ENCODE results near the gene AJAP1. TPM values are rescaled to one million over a fixed set of nuclear protein-coding genes. Genes with fewer than 3 reads are reported as not detected.

Gene AJAP1
- polyA plus RNA-seq, 3 donors from 2014 or later = not detected

DNA sequence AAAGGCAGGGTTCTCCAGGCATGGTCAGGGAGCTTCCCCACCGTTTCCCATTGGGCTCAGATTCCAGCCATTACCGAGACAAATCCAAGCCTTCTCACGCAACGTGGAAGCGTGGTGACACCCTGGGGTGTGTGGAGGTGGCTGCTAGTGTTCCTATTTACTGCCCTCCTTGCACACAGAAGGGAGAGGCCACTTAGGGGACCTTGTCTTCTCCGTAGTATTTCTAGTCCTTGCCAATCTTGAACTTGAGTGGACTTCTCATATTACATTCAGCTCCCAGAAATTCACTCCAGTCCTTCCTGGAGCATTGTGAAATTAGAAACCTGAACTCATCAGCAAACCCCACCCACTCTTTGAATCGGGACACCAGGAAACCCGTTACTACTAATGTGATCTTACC is 131.6 kb downstream of the AJAP1 start:
- no peaks in the 10 kb centered on the region for H3K9me3 Mint-ChIP-seq
- H3K36me3 Mint-ChIP-seq = no peaks in the 10 kb centered on the region
- H3K4me1 Mint-ChIP-seq = no peaks in the 10 kb centered on the region
- no peak for DNase-seq
- peaks cover 0 to 2% (median 2%) of the 10 kb centered on the region in 3 donors for H3K27me3 Mint-ChIP-seq (ENCODE audit: low read depth in 3 of 3)
- no peak overlapping the region for H3K4me3 Mint-ChIP-seq
- H3K27ac Mint-ChIP-seq = no peak overlapping the region

DNA sequence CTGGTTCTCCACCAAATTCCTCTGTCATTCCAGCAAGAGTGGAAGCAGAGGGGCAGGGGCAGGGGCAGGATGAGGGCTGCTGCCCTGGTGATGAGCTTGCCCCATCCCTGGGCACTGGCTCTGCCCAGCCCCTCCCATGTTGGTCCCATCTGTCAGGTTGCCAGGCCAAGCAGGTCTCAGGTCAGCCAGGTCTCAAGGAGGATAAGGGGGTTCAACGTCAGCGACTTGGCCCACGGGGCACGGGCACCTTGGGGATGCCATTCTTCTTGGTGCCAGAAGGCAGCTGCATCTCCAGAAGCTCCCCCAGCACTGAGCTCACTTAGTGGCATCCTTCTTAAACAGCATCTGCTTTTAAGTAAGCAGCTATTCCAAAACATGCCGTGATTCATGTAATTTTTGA is 133.1 kb downstream of the AJAP1 start:
- no peaks in the 10 kb centered on the region for H3K36me3 Mint-ChIP-seq
- peaks cover 0 to 2% (median 2%) of the 10 kb centered on the region in 3 donors for H3K27me3 Mint-ChIP-seq (ENCODE audit: low read depth in 3 of 3)
- no peaks in the 10 kb centered on the region for H3K4me1 Mint-ChIP-seq
- DNase-seq = no peak
- no peak overlapping the region for H3K27ac Mint-ChIP-seq
- no peak overlapping the region for H3K4me3 Mint-ChIP-seq
- H3K9me3 Mint-ChIP-seq = no peaks in the 10 kb centered on the region

DNA sequence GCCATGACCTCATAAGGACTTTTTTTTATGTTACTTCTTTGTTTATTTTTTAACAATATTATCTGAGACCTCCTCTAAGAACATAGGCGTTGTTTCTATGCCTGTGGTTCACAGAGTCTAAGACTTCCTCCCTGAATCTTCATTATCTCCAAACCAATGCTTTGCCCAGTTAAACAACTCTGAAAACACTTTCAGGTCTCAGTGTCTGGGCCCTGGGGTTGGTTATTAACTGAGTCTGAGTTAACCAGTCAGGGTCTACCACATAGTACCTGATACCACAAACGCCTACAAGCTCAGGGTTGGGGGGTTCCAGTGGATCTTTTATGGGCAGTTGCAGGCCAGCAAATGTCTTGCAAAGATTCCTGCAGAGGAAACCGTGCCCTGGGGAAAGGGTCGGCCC is 138.2 kb downstream of the AJAP1 start:
- H3K27ac Mint-ChIP-seq = no peak overlapping the region
- no peak for DNase-seq
- H3K4me1 Mint-ChIP-seq = no peaks in the 10 kb centered on the region
- H3K27me3 Mint-ChIP-seq (ENCODE audit: low read depth in 3 of 3) = peaks cover 2 to 6% (median 2%) of the 10 kb centered on the region in 3 donors
- no peaks in the 10 kb centered on the region for H3K9me3 Mint-ChIP-seq
- no peak overlapping the region for H3K4me3 Mint-ChIP-seq
- no peaks in the 10 kb centered on the region for H3K36me3 Mint-ChIP-seq

DNA sequence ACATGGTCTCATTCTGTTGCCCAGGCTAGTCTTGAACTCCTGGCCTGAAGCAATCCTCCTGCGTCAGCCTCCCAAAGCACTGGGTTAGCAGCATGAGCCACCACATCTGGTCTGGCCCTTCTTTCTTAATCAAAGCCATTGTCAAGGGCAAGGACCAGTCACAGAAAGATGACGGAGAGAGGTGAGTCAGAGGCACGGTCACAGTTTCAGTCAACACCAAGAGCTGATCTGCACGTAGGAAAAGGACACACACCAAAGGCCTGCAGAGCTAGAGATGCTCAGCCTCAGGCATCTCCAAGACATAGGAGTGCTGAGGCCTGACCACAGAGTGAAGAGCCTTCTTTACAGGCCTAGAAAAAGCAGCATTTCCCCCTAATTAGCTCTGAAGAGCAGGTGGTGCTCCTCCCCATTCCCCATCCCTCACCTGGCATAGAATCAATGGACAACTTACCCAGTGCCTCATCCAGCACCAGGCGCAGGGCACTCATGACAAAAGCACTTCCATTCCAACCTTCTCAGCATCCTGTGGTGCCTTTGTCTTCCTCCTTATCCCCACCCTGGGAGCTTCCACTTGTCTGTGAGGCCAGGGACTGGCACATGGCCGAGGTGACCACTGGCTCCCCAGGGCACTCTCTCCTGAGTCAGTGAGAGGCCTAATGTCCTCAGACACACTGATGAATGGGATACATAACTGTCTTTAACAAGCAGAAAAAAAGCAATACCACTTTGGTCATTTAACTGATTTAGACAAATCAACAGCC is 139.8 kb downstream of the AJAP1 start:
- no peak for DNase-seq
- Mint-ChIP-seq H3K27ac (no peak overlapping the region), H3K4me3 (no peak overlapping the region), H3K27me3 (ENCODE audit: low read depth in 3 of 3) (peaks cover 2 to 11% (median 4%) of the 10 kb centered on the region in 3 donors), H3K36me3 (no peaks in the 10 kb centered on the region), H3K4me1 (no peaks in the 10 kb centered on the region), H3K9me3 (no peaks in the 10 kb centered on the region)

DNA sequence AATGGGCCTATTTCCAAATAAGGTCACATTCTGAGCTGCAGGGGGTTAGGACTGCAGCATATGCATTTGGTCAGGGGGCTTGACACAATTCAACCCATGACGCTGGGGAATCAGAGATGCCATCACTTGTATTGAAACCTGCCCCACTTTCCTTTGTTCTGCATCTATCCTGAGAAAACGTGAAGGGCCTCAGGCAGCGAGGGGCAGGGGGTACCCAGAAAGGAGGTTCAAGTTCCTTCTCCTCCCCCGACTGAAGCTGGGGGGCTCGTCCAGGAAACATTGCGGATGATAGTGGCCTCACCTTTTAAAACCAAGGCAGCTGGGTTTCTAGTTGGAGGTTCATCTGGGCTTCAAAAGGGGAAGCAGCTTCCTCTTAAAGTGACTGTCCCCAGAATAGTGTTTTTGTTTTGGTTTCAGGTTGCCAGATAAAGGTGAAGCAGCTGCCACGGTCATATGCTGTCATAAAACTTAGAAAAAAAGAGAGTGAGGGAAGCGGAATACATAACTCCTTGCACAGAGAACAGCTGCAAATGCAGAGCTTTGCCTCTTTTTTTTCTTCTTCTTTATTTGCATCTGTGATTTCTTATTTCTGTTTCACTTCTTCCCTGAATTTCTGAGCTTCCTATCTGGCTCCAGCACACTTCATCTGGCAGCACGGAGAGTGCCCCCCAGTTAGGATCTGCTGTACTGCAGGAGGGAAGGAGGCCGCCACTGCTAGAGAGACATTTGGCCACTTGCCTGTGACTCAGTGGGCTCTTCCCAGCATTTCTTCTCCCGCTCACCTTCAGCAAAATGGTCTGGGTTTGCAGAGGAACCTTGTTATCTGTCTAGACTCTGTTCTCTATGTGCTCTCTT is 142.0 kb downstream of the AJAP1 start:
- DNase-seq = no peak
- H3K27me3 Mint-ChIP-seq (ENCODE audit: low read depth in 3 of 3) = peaks cover 2 to 11% (median 6%) of the 10 kb centered on the region in 3 donors
- no peak overlapping the region for H3K27ac Mint-ChIP-seq
- no peak overlapping the region for H3K4me3 Mint-ChIP-seq
- no peaks in the 10 kb centered on the region for H3K9me3 Mint-ChIP-seq
- H3K4me1 Mint-ChIP-seq = no peaks in the 10 kb centered on the region
- H3K36me3 Mint-ChIP-seq = no peaks in the 10 kb centered on the region

DNA sequence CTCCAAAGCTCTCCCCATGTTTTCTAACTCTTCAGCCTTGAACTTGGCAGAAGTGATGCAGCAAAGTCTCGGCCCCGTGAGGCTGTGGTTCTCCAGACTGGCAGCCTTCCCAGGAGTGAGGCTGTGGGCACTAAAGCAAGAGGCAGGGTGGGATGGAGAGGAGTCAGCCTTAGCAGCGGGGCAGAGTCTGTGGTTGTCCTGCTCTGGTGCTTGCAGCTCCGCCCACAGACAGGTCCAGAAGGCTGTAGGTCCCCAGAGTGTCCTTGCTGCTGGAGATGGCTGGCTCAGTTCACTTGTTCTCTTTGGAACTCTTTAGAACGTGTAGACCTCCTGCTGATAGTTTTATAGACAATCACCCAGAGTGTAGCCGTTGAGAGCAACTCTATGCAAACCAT is 142.6 kb downstream of the AJAP1 start:
- Mint-ChIP-seq H3K27ac (no peak overlapping the region), H3K4me3 (no peak overlapping the region), H3K36me3 (no peaks in the 10 kb centered on the region), H3K4me1 (no peaks in the 10 kb centered on the region), H3K9me3 (no peaks in the 10 kb centered on the region), H3K27me3 (ENCODE audit: low read depth in 3 of 3) (peaks cover 2 to 11% (median 6%) of the 10 kb centered on the region in 3 donors)
- no peak for DNase-seq

DNA sequence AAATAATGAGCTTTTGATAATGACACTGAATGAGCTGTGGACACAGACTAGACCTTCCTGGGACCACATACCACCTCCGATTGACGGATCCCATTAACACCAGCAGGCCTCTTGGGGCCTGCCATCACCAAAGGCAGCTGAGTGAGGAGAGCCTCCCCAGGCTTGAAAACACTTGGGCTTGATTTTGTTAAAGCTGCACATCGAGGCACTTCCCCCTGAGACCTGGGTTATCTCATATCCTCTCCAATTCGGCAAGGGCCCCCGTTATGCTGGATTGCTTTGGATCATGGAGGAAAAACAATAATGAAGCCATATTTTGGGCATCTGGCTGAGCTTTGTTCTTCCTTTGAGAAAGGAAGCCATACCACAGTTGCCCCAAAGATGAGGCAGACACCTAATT is 143.0 kb downstream of the AJAP1 start:
- peaks cover 2 to 11% (median 6%) of the 10 kb centered on the region in 3 donors for H3K27me3 Mint-ChIP-seq (ENCODE audit: low read depth in 3 of 3)
- H3K9me3 Mint-ChIP-seq = no peaks in the 10 kb centered on the region
- H3K36me3 Mint-ChIP-seq = no peaks in the 10 kb centered on the region
- no peak overlapping the region for H3K4me3 Mint-ChIP-seq
- H3K4me1 Mint-ChIP-seq = no peaks in the 10 kb centered on the region
- DNase-seq = no peak
- H3K27ac Mint-ChIP-seq = no peak overlapping the region

DNA sequence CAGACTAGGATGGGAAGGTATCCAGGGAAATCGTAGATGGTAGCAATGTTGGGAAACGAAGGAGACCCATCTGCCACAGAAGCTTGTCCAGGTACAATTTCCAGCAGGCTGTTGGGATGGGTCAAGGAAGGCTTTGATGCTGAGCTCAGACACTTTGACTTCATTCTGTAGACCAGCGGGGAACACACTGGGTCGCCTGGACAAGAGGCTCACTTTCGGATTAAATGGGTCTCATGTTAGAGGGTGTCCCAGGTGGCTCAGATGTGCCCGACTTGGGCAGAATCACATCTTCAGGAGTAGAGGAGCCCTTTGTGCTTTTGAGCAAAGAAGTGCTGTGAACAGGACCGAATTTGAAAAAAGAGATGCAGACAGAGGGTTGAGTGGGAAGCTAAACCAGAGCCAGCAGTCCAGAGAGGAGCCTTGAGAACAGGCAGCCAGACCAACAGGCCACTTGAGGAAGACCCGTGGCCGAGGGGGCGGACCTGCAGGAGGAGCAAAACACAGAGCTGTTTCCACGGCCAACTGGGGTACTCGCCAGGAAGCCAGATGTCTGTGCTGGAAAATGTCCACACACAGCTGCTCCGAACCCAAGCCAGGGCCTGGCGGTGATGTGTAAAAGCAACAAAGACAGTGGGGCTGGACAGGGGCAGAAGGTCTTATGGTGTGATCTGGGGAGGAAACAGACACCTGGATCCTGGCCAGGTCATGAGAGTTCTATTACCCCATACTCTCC is 146.9 kb downstream of the AJAP1 start:
- no peak overlapping the region for H3K4me3 Mint-ChIP-seq
- H3K27me3 Mint-ChIP-seq (ENCODE audit: low read depth in 3 of 3) = peaks cover 2 to 9% (median 9%) of the 10 kb centered on the region in 3 donors
- DNase-seq = no peak
- no peaks in the 10 kb centered on the region for H3K36me3 Mint-ChIP-seq
- peaks cover 0 to 3% (median 0%) of the 10 kb centered on the region in 6 donors for H3K9me3 Mint-ChIP-seq
- H3K4me1 Mint-ChIP-seq = no peaks in the 10 kb centered on the region
- H3K27ac Mint-ChIP-seq = no peak overlapping the region

DNA sequence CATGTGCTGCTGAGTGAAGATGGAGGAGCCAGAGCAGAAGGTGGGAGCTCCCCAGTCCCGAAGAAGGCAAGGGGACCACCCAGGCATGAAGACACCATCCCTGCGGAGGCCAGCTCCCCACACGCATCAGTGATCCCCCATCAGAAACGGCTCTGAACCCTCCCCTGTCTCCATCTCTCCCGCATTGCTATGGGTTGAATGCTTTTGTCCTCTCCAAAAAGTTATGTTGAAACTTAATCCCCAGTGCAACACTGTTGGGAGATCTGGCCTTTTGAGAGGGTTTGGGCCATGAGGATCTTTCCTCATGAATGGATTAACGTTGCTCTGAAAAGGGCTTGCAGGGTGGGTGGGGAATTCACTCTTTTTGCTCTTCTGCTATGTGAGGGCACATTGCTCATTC is 147.6 kb downstream of the AJAP1 start:
- Mint-ChIP-seq H3K27ac (no peak overlapping the region), H3K4me3 (no peak overlapping the region), H3K27me3 (ENCODE audit: low read depth in 3 of 3) (peaks cover 4 to 9% (median 5%) of the 10 kb centered on the region in 3 donors), H3K9me3 (peaks cover 0 to 4% (median 0%) of the 10 kb centered on the region in 6 donors), H3K4me1 (no peaks in the 10 kb centered on the region), H3K36me3 (no peaks in the 10 kb centered on the region)
- no peak for DNase-seq

DNA sequence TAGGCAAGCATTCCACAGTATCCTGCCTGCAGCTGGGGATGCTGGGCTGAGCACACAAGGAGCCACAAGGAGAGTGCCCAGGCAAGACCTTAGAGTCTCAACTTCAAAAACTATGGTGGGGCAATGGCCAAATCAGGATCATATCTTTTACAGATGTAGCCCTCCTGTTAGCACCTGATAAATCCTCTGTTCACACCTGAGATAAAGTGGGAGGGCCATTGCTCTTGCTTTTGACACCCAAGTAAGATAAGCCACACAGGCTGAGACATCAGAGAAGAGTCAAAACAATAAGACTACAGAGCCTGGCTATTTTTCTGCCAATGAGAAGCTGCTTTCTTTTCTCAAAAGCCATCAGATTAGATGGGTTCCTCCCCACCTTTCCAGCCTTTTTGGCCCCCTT is 148.9 kb downstream of the AJAP1 start:
- Mint-ChIP-seq H3K9me3 (peaks cover 0 to 4% (median 0%) of the 10 kb centered on the region in 6 donors), H3K4me1 (no peaks in the 10 kb centered on the region), H3K27ac (no peak overlapping the region), H3K4me3 (no peak overlapping the region), H3K36me3 (no peaks in the 10 kb centered on the region), H3K27me3 (ENCODE audit: low read depth in 3 of 3) (peaks cover 0 to 11% (median 4%) of the 10 kb centered on the region in 3 donors)
- DNase-seq = no peak

DNA sequence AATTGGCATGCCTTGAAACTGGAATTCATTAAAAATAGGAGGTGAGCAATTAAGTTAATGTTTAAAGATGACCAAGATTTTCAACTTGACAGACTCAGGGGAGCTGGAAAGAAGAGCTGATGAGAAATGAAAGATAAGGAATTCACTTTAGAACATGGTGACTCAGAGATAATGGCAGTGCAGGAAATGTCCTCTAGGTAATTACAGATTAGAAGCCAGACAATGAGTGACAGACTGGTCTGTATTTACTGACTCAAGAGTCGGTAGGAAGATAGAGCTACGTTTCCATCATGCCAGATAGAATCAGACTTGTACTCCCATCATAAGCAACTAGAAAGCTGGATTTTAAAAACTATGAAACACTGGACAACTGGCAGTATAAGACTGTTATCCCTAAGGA is 151.6 kb downstream of the AJAP1 start:
- DNase-seq = no peak

DNA sequence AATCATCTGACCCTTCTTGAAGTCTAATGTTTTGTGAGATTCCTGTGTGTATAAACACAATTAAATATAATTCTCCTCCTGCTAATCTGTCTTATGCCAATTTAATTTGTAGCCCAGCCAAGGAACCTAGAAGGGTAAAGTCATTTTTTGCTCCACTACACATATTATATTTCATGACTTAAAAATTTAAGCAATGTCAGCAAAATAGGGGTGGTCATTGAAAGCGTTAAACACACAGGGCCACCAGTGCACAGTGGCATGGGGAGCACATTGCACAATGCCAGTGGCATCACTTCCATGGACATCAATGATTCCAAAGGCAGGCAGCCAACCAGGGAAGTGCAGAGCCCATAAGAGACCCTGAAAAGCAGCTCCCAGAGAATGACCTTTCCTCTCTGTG is 166.1 kb downstream of the AJAP1 start:
- no peak for DNase-seq
- no peak overlapping the region for H3K27ac Mint-ChIP-seq
- H3K4me3 Mint-ChIP-seq = no peak overlapping the region
- peaks cover 0 to 2% (median 1%) of the 10 kb centered on the region in 3 donors for H3K27me3 Mint-ChIP-seq (ENCODE audit: low read depth in 3 of 3)
- no peaks in the 10 kb centered on the region for H3K36me3 Mint-ChIP-seq
- H3K9me3 Mint-ChIP-seq = peaks cover 0 to 3% (median 0%) of the 10 kb centered on the region in 6 donors
- H3K4me1 Mint-ChIP-seq = no peaks in the 10 kb centered on the region

More for the DNA sequence above, 151.6 kb downstream of the AJAP1 start:
- Mint-ChIP-seq H3K9me3 (peaks cover 0 to 7% (median 0%) of the 10 kb centered on the region in 6 donors), H3K27me3 (ENCODE audit: low read depth in 3 of 3) (peaks cover 2 to 9% (median 2%) of the 10 kb centered on the region in 3 donors), H3K4me1 (no peaks in the 10 kb centered on the region), H3K4me3 (no peak overlapping the region), H3K36me3 (no peaks in the 10 kb centered on the region), H3K27ac (no peak overlapping the region)

DNA sequence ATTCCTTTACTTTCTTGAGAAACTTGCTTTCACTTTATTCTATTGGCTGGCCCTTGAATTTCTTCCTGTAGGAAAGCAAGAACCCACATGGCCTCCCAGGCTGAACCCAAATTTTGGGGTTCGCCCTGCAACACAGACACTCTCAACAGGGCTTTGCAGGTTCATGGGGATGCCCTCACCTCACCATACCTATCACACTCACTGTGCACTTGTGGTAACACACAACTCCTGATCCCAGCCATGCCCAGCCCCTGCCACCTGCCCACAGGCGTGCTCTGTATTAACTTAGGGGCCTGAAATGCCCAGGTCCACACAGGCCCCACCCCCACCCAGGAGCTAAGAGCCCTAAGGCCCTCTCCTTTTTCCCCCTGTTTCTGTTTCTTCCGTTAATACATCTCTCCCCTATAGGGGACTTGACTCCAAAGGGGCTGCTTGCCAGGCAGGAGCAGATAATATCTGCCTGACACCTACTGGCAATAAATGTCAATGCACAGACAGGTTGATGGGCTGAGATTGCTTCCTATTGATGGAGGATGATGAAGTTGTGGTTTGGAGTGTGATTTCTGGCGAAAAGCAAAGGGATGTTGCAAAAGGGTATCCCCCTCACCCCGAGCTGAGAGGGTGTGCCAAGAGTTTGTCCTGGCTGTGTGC is 171.5 kb downstream of the AJAP1 start:
- Mint-ChIP-seq H3K9me3 (no peaks in the 10 kb centered on the region), H3K27ac (no peak overlapping the region), H3K4me3 (no peak overlapping the region), H3K4me1 (no peaks in the 10 kb centered on the region), H3K36me3 (no peaks in the 10 kb centered on the region), H3K27me3 (ENCODE audit: low read depth in 3 of 3) (peaks cover 1 to 4% (median 2%) of the 10 kb centered on the region in 3 donors)
- no peak for DNase-seq
